ENCODE data around the gene ADCY3. TPM values are rescaled to one million over a fixed set of nuclear protein-coding genes. Genes with fewer than 3 reads are reported as not detected.

ADCY3 gene
- total and polyA plus RNA-seq, 9 of the 15 experiments (the other 6 are each of a cell fraction or from before 2014, with no cell fraction given), result 1.5 to 54.8 (median 26.3) TPM

DNA sequence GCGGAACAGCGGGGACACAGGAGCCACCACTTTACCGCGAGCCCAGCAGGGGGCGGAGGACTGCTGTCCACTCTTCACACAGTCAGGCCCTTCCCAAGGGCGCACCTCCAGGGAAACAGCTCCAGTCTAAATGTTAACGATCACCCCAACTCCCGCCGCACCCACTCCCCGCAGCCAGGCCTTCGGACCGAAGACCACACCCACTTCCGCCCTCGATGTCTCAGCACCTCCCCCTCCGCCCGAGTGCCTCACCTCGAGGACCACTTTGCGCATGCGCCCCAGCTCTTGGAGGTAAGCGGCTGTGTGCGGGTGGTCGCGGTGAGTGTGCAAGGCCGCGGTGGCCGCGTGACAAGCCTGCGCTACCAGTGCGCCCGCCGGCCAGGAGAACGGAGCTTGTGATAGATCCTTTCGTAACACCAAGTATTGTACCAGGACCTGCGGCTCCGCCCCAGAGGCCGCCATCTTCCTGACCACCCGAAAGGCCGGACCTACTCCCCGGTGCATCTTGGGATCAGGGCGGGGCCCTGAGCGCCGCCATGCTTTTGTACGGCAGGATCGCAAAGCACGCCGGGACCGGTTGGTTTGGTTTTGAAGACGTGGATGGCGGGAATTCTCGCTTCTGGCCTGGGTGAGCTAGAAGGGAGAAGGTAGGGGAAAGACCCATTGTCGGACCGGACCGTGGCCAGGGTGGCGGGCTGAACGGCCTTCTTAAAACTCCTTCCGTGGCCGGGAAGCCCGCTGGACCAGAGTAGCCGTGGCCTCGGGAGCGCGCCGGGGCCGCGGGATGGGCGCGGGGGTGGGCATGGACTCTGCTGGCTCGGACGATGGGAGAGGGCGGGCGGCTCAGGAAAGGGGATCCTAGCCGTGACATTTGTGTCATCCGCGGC, 126.9 kb downstream of the ADCY3 start, which contains the start of the genes CENPO and PTRHD1 (continued):
- TF ChIP-seq SMC3 (conservative IDR thresholded peaks at IDR 0.05; ENCODE audit: insufficient read depth, low read depth, low read length) (peak; percentile 60), NONO (IDR thresholded peaks at IDR 0.05; ENCODE audit: low read depth in 2 of 2, low read length in 1 of 2) (peak in 1 of 2 experiments; percentile 29; a peak in 1 of 4 replicates), ZC3H11A (IDR thresholded peaks at IDR 0.05; ENCODE audit: low read depth, low read length) (0 out of 2 replicates have a peak, but pooled peaks have one; percentile 27), NFIC (IDR thresholded peaks at IDR 0.05) (no peak; the same call in 1 of the 2 replicates), ZNF316 (IDR thresholded peaks at IDR 0.05) (no peak), ZNF354B (CRISPR knock-in tag; IDR thresholded peaks at IDR 0.05) (no peak), TEAD1 (CRISPR knock-in tag; IDR thresholded peaks at IDR 0.05) (peak in 1 of 2 experiments; percentile 4; a peak in 1 of 4 replicates), RBM39 (optimal IDR thresholded peaks at IDR 0.05; ENCODE audit: low read depth, low read length) (peak; percentile 4), SMARCC2 (IDR thresholded peaks at IDR 0.05; ENCODE audit: low read depth) (peak; percentile 5; the same call in 1 of the 2 replicates), GATA2 (CRISPR knock-in tag; IDR thresholded peaks at IDR 0.05) (peak; percentile 67), NCOA1 (IDR thresholded peaks at IDR 0.05; ENCODE audit: low read depth) (no peak), ZNF79 (CRISPR knock-in tag; IDR thresholded peaks at IDR 0.05; ENCODE audit: low read depth) (no peak), KAT2B (IDR thresholded peaks at IDR 0.05; ENCODE audit: low read depth, low read length) (no peak), ARHGAP35 (IDR thresholded peaks at IDR 0.05; ENCODE audit: partially characterized antibody) (no peak), MYC (IDR thresholded peaks at IDR 0.05; ENCODE audit: low read depth, low read length) (peak; percentile 80), MYC (CRISPR knock-in tag; IDR thresholded peaks at IDR 0.05; ENCODE audit: borderline replicate concordance, low read depth) (peak; percentile 58; the same call in 1 of the 2 replicates), HDAC1 (IDR thresholded peaks at IDR 0.05) (peak in 1 of 2 experiments; percentile 78; a peak in 2 of 4 replicates), SMAD4 (CRISPR knock-in tag; conservative IDR thresholded peaks at IDR 0.05) (peak; percentile 48), C11orf30 (IDR thresholded peaks at IDR 0.05; ENCODE audit: low read depth) (peak; percentile 26), NFATC3 (IDR thresholded peaks at IDR 0.05) (no peak), SRSF1 (IDR thresholded peaks at IDR 0.05; ENCODE audit: low read depth, low read length) (no peak), STAT5B (CRISPR knock-in tag; IDR thresholded peaks at IDR 0.05) (no peak)
- TF ChIP-seq, protein P1, sequence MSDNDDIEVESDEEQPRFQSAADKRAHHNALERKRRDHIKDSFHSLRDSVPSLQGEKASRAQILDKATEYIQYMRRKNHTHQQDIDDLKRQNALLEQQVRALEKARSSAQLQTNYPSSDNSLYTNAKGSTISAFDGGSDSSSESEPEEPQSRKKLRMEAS (CRISPR knock-in tag; IDR thresholded peaks at IDR 0.05), result peak; percentile 76
- TF ChIP-seq, protein P2, sequence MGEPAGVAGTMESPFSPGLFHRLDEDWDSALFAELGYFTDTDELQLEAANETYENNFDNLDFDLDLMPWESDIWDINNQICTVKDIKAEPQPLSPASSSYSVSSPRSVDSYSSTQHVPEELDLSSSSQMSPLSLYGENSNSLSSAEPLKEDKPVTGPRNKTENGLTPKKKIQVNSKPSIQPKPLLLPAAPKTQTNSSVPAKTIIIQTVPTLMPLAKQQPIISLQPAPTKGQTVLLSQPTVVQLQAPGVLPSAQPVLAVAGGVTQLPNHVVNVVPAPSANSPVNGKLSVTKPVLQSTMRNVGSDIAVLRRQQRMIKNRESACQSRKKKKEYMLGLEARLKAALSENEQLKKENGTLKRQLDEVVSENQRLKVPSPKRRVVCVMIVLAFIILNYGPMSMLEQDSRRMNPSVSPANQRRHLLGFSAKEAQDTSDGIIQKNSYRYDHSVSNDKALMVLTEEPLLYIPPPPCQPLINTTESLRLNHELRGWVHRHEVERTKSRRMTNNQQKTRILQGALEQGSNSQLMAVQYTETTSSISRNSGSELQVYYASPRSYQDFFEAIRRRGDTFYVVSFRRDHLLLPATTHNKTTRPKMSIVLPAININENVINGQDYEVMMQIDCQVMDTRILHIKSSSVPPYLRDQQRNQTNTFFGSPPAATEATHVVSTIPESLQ (CRISPR knock-in tag; IDR thresholded peaks at IDR 0.05), result peak; percentile 71
- TF ChIP-seq, protein P3, sequence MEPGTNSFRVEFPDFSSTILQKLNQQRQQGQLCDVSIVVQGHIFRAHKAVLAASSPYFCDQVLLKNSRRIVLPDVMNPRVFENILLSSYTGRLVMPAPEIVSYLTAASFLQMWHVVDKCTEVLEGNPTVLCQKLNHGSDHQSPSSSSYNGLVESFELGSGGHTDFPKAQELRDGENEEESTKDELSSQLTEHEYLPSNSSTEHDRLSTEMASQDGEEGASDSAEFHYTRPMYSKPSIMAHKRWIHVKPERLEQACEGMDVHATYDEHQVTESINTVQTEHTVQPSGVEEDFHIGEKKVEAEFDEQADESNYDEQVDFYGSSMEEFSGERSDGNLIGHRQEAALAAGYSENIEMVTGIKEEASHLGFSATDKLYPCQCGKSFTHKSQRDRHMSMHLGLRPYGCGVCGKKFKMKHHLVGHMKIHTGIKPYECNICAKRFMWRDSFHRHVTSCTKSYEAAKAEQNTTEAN (CRISPR knock-in tag; IDR thresholded peaks at IDR 0.05), result 0 out of 2 replicates have a peak, but pooled peaks have one; percentile 9
